GM12874 (cell line): Measurements from ENCODE around the gene P2RX5.

Experiments
- CTCF ChIP-seq: IDR thresholded peaks from 2 replicates; pipeline ENCODE4 v1.5.1; 2011; ENCODE audit warnings: low read depth, mild to moderate bottlenecking, control low read depth, low read length, moderate library complexity; ENCODE audit not compliant: insufficient read depth

Gene P2RX5

GRCh38 chr17:3666516-3666915 lies 29.4 kb downstream of the P2RX5 start:
- TF ChIP-seq CTCF = no peak

GRCh38 chr17:3665834-3666233 lies 30.1 kb downstream of the P2RX5 start:
- no peak for TF ChIP-seq CTCF

- TF ChIP-seq CTCF = no peak
Measured at GRCh38 chr17:3663102-3664011, 32.6 kb downstream of the P2RX5 start.

- no peak for TF ChIP-seq CTCF
Measured at GRCh38 chr17:3660311-3660891, 35.6 kb downstream of the P2RX5 start.

GRCh38 chr17:3659541-3660111 lies 36.3 kb downstream of the P2RX5 start:
- TF ChIP-seq CTCF = no peak

GRCh38 chr17:3658784-3659449 lies 37.0 kb downstream of the P2RX5 start:
- no peak for TF ChIP-seq CTCF

GRCh38 chr17:3657874-3658783 lies 37.8 kb downstream of the P2RX5 start:
- TF ChIP-seq CTCF = no peak
